Pulmonary artery endothelial cell (primary cell): Measurements from ENCODE around the gene THSD4. TPM values are rescaled to one million over a fixed set of nuclear protein-coding genes. Genes with fewer than 3 reads are reported as not detected.
A peak's percentile ranks its signal among the peaks of the same experiment; 100 is the strongest.

Source experiments
- DNase-seq: peaks from one replicate; pipeline ENCODE4 v3.0.0-alpha.2; 2011; ENCODE audit warnings: low read depth, low spot score
- total RNA-seq: library from RNA; depleted of rRNA; stranded (reverse); fragments of >200 nt; gene quantifications from 2 replicates; pipeline ENCODE4 v1.2.3, GENCODE V29; 2014

THSD4 gene
- total RNA-seq, 1 donor from 2014 or later: 35.2 TPM

DNA sequence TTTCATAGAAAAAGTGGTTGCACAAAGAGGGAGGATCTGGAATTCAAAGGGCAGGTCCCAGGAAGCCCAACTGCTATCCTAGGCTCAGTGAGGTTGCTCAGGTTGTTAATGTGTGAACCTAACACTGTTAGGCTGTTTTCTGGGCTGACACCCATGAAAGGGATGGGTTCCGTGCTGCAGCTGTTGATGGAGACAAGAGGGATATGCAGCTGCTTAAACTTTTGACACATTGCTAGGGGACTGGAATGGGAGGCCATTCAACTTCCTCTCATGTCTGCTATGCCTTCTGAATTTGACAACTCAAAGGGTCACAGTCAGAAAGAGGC lies 497.1 kb downstream of the THSD4 start:
- no peak for DNase-seq

DNA sequence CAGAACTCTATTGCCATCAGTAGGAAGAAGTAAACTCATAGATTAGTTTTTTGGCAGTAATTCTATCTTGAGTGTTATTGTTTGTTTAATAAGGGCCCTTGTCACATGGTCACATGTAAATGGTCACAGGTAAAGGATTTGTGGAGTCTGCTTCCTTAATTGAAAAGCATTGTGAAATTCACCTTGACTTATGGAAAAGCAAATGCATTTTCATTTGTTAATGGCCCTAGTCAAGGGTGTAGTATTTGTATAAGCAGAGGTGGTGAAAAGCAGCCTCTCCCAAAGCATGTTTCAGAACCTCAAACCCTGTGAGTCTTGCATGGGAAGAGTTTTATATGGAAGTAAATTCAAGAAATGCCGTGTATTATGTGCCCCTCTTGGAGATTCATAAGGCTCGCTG lies 497.6 kb downstream of the THSD4 start:
- DNase-seq: no peak

DNA sequence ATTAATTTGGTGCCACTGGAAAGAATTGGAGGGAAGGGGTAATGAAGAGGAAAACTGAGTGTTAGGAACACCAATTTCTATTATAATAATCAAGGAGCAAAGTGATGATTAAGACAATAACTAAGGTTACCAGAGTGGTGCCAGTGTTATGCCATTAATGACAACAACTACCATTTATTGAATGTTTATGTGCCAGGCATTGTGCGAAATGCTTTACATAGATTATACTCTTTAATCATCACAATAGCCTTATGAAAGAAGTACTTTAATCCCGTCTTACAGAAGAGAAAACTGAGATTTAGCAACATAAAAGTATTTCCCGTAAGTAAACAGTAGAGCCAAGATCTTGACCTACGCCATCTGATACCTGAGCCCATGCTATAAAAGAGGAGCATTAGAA lies 507.8 kb downstream of the THSD4 start:
- DNase-seq: no peak

DNA sequence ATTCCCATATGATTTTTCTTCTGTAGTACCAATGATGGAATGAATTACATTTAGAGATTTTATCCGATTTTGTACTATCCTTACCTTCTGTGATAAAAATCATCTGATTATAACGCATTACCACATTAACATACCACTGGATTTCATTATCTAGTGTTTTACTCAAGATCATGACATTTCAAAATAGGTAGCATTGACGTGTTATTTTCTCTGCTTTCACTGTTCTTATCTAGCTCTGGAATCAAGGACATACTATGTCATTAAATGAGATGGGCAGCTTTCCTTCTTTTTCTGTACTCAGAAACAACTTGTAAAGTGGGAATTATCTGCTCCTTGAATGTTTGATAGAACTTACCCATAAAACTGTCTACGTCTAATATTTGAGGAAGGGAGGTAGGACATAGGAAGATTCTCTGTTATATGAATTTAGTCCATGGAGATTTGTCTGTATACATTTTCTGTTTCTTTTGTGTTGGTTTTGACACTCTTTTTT lies 511.4 kb downstream of the THSD4 start:
- DNase-seq: no peak

DNA sequence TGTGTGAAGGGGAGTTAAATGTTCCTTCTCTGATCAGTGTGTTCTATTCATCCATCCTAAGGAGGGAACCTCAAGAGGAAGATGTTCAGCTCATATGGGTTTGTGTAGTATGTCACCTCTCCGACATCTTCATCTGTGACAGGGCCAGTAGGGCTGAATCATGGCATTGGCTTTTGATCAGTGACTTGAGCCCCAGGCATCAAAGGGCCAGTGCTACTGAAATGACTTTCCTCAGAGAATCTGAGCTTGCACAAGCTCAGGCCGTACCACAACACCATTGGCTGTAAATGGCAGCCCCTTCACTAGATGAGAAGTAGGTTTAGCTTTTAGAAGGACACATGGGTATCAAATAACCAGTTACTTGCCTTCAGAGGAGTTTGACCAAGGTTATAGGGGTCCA lies 511.9 kb downstream of the THSD4 start:
- no peak for DNase-seq

DNA sequence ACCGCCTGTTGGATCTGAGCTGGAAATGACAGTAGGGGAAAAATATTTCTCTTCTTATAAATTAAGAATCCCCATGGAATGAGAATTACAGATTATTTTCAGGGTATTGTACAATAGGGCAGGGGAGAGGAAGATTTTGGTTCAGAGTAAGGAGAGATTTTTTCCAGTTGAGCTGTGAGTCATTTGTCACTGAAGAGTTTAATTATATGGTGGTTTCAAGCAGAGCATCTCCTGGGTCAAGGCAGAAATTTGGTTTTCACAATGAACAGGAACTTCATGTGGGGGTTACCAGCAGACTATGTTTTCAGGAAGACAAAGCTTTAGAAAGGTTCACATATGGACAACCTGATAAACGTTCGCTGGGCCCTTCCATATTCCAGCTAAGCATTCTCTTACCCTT lies 512.3 kb downstream of the THSD4 start:
- no peak for DNase-seq

DNA sequence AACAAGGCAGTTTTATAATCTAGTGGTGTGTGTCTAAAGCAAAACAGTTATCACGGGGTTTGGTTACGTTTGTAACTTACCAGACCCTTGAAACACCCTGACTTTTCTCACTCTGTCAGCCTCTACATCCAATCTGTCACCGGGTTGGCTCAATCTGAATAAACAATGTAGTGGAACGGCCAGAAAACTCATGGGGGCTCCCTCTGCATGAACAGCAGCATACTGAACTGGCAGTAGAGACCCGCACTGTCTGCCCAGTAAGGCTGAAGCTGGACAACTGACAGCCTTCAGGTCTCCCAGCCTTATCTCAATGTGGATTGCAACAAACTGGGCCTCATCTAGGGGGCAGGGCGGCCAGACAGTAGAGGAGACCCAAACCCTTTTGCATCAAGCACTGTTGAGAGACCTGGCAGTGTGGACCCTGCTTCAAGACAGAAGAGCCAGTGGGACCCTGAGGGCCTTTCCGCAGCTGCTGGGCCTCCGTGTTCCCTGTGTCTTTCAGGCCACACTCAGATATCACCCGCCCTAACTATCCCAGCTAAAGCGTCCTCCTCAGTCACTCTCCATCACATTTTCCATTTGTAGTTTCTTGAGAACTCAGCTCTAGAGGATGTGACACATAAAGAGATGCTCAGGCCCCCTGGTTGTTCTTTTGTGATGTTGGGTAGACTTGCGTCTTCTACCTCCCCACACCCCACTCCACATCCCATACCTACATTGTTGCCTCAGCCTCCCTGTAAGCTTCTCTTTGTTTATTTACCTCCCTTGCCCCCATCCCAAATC lies 513.9 kb downstream of the THSD4 start:
- DNase-seq: no peak

DNA sequence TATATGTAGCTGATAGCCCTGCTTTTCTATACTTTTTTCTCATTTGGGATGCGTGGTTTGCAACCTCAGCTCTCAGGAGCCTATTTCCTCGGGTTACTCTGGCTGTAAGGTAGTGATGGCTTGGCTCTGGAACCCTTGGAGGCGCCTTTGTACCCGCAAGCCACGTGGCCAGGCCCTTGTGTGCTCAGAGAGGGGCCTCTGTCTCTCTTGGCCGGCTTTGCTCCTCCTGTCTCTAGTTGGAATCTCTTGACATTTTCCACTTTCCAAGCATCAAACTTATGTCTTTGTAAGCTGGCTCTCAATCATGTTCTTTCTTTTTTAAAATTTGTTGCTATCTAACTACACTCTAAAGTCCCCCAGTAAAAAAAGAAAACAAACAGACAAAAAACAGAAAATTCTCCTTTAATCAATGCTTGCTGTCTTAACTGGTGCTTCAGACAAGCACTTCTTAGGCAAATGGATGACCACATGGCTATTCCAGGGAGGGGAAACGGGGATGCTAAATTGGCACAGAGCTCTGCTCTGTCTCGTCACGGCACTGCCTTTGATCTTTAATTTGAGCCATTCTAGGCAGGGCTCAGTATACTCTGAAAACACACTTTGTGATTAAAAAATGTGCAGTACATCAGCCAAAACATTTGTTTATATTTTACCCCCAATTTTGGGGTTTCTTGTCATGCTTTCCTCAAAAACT lies 514.7 kb downstream of the THSD4 start:
- DNase-seq: no peak

DNA sequence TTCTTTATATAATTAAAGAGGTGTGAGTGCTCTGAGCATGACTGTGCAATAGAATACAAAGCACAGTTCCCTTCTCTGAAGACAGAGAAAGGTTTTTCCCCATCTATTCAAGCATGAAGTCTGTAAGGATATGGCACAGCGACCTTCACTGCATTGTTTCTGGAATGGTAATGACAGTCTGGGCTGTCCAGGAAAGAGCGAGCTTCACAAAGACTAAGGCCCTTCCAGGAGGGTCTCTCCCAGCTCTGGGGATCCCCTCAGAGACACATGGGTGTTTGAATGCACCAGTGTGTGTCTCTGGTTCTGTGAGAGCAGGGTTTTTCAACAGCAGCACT lies 515.2 kb downstream of the THSD4 start:
- no peak for DNase-seq

DNA sequence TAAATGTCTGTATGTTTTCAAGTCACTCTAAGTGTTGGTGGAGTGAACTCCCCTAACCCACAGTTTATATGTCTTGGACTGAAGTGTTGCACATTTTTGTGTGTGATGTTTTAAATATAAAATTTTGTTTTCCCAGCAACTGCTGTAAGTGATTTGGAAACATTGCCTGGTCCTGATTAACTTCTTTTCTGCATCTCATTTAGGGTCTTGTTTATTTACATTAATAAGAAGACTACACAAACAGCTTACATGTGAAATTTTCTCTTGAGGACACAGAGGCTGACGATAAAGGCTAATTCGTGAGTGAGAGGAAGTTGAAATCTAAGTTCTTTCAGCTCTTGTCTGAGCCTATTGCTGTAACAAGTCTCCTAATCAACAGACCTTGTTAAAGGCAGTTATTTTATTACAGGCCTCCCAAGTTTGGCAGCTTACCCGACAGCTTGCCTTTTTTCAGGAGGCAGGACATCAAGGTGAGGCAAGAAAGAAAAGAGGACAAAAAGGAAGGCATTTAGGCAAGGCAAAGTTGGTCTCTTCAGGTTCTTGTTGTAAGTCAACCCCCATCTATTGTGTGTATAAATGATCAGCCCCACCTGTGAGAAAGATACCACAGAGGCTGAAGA lies 517.4 kb downstream of the THSD4 start:
- no peak for DNase-seq

DNA sequence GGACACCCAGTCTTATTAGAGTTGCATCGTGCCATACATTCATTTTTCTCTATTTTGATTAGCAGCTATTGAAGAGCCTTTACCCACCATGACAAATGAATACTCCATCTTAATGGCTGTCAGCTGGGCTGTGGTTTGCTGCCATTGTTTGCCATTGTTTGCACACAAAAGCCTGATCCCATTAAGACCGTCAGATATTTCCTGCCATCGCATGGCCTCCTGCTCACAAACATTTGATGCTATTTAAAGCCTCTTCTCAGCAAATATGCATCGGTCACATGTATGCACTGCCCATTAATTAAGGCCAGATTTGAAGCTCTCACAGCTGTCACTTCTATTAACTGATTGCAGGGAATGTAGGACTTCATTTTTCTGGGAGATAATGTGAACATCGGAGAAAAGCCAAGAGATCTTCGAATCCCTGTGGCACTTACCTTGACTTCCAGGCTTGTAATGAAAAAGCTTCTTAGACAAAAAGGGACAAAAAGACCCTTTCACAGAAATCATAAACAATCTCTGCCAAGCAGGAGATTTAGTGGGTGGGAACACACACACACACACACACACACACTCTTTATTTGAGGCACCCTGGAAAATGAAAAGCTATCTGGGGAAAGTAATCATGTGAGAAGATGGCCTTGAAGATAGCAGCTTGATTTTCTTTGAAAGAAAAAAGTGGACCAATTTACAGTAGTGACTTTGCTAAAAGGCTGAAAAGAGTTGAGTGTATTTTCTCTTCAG lies 519.7 kb downstream of the THSD4 start:
- peak; percentile 39 for DNase-seq

DNA sequence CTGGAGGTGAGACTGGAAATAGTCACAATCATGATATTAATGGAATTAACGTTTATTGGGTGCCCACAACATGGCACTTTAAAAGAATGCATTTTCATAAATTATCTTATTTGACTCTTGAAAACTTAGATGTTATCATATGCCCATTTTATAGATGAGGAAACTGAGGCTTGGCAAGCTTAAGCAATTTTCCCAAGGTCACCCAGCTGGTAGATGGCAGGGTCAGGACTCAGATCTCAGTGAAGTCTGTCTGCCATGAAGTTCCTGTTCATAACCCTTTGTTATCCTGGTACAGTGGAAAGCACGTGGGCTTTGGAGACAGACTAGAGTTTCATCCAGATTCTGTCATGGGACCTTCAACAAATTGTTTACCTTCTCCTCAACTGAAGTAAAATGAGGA lies 520.5 kb downstream of the THSD4 start:
- DNase-seq: no peak

DNA sequence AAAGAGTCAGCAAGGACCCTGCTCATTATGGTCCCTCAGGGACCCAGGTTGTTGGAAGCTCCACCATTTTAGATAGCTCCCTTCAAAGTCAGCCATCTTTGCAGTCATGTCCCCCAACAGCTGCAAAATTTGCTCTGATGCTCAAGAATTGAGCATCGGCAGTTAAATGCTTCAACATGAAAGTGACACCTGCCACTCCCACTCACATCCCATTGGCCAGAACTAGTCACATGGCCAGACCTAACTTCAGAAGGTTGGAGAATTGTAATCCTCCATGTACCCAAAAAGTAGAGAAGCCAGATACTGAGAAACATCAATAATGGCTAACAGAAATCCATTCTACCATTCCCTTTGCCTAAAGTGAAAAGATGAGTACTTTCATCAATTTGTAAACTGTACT lies 523.6 kb downstream of the THSD4 start:
- no peak for DNase-seq

DNA sequence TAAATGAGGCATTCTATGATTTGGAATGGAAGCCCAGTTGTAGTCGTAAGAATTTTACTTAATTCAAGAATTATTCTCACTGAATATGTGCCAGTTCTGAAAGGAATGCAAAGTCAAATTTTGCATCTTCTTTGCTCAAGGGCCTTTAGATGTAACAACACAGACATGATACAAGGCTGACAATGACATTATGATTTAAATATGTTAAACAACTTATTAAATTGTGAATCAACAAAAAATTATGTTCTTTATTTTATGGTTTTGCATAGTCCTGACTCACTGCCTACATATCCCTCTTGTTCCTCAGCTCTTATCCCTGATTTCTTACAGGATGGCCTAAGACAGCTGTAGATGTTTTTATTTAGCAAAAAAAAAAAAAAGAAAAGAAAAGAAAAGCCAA lies 524.2 kb downstream of the THSD4 start:
- no peak for DNase-seq

DNA sequence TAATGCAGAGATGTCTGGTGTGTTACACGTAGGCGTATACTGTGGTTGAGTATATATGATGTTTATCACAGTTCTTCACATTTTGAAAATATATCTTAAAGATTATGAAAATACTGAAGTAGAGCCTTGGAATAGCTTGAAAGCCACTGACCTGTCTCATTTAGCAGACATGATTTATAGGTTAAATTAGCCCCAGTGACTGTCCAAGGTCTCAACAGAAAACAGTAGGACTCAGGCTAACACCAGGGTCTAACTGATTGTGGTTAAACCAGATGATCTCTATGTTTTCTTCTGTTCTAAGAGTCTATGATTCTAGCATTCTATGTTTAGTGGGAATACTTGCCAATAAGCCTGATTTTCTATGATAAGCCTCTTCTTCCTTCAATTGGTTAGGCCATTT lies 528.6 kb downstream of the THSD4 start:
- no peak for DNase-seq

DNA sequence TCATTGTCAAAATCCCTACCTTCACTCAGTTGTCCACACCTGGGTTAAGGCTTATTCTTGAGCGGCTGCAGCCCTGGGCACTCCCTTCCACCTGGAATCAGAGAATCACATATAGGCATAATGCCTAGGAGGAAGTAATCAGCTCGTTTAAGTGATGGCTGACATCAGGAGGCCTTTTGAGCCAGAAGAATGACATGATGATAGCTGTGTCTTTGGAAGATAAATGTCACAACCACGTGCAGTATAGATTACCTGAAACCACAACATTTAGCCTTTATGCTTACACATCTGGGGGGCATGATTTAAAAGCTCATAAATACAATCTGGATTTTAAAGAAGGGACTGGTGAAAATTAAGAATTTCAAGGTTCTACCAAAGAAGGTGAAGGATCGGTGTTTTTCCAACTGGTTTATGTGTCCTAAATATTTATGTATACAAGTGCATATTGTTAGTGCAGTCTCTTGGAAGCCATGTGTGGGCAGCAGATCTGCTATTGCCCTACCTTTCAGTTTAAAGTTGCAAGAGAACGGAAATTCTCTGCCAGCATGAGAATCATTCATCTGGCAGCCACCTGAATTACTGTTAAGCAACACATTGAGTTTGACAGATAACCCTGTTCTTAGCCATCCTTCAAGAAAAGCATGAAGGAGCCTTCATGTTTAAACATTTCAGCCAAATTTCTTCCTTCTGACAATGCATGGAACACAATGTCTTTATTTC lies 531.7 kb downstream of the THSD4 start:
- no peak for DNase-seq

DNA sequence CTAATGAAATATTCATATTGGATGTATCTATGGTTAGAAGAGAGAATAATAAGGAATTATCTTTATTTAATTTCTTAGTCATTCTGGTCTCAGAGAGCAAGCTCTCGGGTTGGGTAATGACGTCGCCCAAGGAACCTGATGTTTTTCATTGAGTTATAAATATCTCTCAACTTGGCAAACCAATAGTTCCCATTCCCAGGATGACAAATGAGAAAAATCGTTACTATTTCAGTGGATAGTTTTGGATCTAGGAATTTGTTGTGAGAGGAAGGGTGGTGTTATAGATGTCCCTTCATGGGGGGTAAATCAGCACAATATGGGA lies 532.2 kb downstream of the THSD4 start:
- no peak for DNase-seq

DNA sequence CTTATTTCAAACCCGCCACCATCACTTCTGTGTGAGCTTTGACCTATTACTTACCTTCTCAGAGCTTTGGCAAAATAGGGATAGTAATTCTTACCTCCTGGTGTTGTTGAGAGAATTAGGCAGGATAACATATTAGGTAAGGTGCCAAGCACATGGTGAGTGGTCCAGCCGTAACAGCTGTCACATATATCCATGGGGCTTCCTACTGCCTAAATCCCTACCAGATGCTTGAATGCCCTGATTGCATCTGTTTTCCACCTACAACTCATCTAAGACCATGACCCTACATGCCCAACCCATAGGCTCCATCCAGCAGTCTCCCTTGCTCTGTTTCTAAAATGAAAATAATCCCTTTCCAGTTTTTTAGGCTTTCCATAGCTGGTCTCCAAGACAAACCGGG lies 532.8 kb downstream of the THSD4 start:
- no peak for DNase-seq

DNA sequence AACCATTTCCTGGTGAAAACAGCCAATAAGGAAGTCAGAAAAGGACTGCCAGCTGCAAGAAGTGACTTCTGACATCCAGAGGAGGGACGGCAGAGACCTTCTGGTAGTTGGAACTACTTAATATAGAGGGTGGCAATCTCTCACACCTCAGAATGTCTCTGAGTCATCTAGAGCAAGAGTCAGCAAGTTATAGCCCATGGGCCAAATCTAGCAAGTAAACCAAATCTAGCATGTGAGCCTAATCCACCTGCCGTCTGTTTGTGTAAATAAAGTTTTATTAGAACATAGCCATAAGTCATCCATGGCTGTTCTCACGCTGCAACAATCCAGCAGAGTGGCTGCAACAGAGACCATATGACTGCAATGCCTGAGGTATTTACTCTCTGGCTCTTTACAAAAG lies 534.6 kb downstream of the THSD4 start:
- DNase-seq: no peak

DNA sequence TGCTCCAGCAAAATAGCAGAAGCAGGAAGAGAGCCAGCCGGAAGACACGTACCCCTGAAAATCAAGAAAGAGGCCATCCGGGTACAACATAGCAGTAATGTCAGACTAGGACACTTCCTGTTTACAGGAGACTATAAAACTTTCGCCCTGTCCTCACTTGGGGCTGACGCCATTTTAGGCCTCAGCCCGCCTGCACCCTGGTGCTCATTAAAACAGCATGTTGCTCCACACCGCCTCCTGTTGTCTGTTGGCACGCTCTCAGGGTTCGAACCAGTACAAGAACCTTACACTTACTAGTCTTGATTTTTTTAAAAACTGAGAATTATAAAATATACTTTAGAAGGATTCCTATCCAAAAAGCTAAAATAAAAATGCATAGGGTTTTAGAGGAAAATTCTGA lies 535.3 kb downstream of the THSD4 start:
- no peak for DNase-seq

DNA sequence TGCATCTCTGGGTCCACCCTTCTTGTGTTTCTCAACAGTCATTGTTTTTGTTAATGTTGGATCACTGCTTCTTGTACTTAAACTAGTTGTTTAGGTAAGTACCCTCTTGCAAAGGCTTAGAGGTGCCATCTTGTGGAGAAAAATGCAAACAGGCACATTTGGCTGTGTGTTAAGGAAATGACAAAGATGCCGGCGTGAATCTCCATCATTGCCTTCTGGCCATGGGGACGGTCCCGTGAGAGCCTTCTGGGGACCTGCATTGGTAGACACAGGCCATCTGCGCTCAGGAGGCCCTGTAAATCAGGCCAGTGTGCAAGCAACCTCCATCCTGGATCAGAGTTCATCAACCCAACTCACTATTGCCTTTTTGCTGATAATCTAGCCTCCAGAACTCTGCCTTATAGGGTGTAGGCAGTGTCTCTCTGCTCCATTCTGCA lies 536.5 kb downstream of the THSD4 start:
- DNase-seq: peak; percentile 19
